ENCODE data around the gene RALGPS1.

RALGPS1 gene

DNA sequence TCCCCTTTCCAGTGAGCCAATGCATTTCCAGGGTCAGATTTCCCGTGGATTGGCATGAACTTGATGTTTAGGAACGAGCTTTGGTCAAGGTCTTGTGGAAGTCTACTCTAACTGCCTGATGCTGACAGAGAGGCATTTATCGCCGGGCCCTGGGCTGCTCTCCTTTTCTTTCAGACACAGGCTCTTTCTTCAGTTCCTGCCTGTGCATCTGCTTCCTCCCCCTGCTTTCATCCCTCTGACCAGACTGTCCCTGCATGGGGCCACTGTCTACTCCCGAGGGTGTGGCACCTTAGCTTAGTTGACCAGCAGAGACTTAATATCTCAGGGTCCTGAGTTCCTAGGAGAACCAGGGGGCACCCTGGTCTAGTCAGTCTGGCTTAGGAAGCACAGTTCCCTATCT, 41.2 kb downstream of the RALGPS1 start:
- no peak for DNase-seq (ENCODE audit: low read depth in 1 of 2, low spot score in 1 of 2)

DNA sequence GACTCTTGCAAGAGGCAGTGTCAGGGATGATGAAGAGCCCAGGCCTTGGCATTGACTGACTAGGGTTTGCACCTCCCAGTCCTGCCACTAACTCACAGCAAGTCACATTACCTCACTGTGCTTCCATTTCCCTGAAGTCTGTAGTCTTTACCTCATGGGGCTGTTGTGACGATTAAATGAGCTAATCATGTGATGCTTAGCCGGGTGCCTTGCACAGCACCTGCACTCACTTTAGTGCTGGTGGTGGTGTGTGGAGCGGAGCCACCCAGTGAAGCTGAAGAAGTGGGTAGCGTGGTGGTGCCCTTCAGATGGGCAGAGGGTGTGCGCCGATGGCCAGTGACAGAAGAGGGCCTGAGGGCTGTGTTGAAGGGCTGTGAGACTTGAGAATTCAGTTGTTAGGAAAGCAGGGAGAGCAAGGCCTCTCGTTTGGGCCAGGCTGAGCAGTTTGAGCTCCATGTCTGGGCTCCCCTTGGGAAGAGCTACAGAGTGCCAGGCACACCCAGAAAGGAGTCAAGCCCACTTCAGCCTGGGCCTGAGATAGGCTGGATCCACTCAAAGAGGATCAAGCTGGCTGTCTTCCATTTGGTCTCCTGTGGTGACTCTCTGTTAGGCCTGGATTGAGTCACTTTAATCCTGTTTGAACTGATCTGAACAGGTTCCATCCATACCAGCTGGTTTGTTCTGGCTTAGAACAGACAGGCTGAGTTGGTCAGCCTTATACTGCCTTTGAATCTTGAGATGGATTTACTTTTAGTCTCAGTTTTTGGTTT, 42.5 kb downstream of the RALGPS1 start:
- DNase-seq (ENCODE audit: low read depth in 1 of 2, low spot score in 1 of 2) = no peak

- no peak for DNase-seq (ENCODE audit: low read depth in 1 of 2, low spot score in 1 of 2)
These were observed 43.1 kb downstream of the RALGPS1 start for GRCh38 chr9:126957687-126958053.

GRCh38 chr9:126959336-126959735, 44.8 kb downstream of the RALGPS1 start:
- no peak for DNase-seq (ENCODE audit: low read depth in 1 of 2, low spot score in 1 of 2)

- no peak for DNase-seq (ENCODE audit: low read depth in 1 of 2, low spot score in 1 of 2)
These were observed 45.3 kb downstream of the RALGPS1 start for GRCh38 chr9:126959917-126960316.

- no peak for DNase-seq (ENCODE audit: low read depth in 1 of 2, low spot score in 1 of 2)
These were observed 47.8 kb downstream of the RALGPS1 start for GRCh38 chr9:126962336-126962735.

GRCh38 chr9:126965077-126965476, 50.5 kb downstream of the RALGPS1 start:
- DNase-seq (ENCODE audit: low read depth in 1 of 2, low spot score in 1 of 2) = no peak

DNA sequence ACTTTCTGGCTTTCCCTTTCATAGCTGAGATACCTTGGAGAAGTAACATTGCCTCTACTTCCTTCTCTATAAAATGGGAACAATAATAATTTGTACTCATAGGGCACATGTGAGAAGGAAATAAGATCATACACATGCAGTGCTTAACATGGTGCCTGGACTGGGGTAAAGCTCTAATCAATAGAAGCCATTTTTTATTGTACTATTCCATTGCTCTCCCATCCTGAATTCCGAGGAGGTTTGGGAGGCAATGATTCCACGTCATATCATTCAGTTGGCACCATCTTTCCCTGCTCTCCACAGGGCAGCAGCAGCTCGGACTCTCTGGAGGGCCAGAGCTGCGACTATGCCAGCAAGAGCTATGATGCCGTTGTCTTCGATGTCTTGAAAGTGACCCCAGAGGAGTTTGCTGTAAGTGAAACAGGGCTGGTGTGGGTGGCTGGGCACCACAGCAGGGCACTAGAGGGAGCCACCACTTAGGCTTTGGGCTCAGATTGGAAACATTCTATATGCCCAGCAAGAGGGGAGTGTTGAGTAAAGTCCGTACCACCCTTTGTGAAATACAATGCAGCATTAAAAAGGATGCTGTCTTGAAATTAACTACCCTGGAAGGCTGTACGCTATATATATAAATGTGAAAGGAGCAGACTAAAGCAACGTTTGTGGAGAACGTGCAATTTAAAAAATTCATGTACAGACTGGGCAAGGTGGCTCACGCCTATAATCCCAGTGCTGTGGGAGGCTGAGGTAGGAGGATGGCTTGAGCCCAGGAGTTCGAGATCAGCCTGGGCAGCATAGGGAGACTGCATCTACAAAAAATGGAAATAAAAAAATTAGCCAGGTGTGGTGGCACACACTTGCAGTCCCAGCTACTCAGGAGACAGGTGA, 51.2 kb downstream of the RALGPS1 start:
- no peak for DNase-seq (ENCODE audit: low read depth in 1 of 2, low spot score in 1 of 2)

DNA sequence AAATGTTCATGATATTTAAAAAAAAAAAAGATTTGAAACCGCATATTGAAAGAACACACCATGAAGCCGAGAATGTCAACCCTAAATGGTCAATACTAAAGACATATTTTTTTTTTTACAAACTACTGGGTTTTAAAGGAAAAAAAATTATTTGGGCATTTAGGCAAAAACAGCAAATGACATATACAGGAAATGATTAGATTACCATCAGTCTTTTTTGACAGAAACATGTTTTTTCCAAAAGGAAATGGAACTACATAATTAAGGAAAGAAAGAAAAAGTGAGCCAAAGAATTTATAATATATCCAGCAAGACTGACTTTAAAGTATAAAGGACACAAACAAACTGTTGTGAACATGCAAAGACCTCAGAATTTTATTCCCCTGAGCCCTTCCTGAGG, 56.7 kb downstream of the RALGPS1 start:
- no peak for DNase-seq (ENCODE audit: low read depth in 1 of 2, low spot score in 1 of 2)

- DNase-seq (ENCODE audit: low read depth in 1 of 2, low spot score in 1 of 2) = no peak
These were observed 59.3 kb downstream of the RALGPS1 start for GRCh38 chr9:126973651-126974529.

DNA sequence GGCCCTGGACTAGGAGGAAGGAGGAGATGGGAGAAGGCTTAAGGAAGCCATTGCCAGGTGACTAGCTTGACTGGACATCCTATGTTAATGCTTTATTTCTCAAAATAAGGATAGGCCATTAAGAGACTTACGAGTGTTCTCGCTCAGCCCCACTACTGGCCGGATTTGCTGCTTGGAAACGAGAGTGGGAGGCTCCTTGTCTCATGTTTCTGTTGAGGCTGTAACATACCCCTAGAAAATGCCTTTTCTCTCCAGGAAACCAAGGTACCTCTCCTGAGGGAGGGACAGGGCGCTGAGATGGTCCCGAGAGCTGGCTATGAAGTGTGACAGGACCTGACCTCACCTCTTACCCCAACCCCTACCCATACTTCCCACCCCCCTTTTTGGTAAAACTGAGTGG, 60.0 kb downstream of the RALGPS1 start:
- DNase-seq (ENCODE audit: low read depth in 1 of 2, low spot score in 1 of 2) = no peak

DNA sequence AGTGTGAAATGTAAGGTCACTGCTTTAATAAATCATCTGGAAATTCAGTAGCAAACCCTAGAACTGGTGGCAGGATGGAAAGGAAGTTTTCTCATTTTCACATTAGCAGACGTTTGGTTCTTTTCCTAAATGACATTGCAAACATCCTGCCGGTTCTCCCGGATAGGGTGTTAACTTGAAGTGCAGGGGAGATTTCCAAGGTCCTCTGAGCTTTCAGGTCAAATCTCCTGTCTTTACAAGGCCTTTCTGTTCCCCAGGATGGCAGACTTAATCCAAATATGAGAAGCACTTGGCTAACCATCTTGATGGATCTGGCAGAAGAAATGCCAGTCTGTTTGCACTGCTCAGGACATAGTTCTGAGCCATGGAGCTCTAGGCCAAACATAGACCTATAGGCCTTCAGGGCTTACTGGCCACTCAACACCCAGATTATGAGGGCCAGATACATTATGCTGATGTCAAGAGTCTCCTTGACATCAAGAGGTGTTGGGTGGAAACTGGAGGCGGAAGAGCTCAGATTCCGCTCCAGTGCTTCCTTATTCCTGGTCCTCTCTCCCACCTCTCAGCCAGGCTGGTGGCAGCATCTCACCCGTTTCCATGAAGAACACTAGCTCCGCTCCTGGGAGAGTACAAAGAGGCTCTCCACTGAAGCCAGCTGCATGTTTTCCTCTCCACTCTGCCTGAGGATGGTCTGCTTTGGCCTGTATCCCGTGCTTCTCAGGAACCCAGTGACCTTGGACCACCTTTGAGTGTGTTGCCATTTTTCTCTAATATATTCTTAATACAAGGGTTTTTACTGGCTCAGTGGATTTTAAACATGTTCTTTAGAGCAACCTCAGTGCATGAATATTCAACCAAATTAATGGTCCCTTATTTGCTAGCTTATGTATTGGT, 61.0 kb downstream of the RALGPS1 start:
- DNase-seq (ENCODE audit: low read depth in 1 of 2, low spot score in 1 of 2) = no peak

GRCh38 chr9:126979461-126979860, 64.9 kb downstream of the RALGPS1 start:
- no peak for DNase-seq (ENCODE audit: low read depth in 1 of 2, low spot score in 1 of 2)

GRCh38 chr9:126980231-126980630, 65.6 kb downstream of the RALGPS1 start:
- DNase-seq (ENCODE audit: low read depth in 1 of 2, low spot score in 1 of 2) = no peak

GRCh38 chr9:126981218-126981617, 66.6 kb downstream of the RALGPS1 start:
- no peak for DNase-seq (ENCODE audit: low read depth in 1 of 2, low spot score in 1 of 2)

GRCh38 chr9:126982215-126983002, 67.8 kb downstream of the RALGPS1 start:
- DNase-seq (ENCODE audit: low read depth in 1 of 2, low spot score in 1 of 2) = no peak

GRCh38 chr9:126983767-126984166, 69.2 kb downstream of the RALGPS1 start:
- no peak for DNase-seq (ENCODE audit: low read depth in 1 of 2, low spot score in 1 of 2)

- DNase-seq (ENCODE audit: low read depth in 1 of 2, low spot score in 1 of 2) = no peak
These were observed 70.4 kb downstream of the RALGPS1 start for GRCh38 chr9:126984969-126985368.

DNA sequence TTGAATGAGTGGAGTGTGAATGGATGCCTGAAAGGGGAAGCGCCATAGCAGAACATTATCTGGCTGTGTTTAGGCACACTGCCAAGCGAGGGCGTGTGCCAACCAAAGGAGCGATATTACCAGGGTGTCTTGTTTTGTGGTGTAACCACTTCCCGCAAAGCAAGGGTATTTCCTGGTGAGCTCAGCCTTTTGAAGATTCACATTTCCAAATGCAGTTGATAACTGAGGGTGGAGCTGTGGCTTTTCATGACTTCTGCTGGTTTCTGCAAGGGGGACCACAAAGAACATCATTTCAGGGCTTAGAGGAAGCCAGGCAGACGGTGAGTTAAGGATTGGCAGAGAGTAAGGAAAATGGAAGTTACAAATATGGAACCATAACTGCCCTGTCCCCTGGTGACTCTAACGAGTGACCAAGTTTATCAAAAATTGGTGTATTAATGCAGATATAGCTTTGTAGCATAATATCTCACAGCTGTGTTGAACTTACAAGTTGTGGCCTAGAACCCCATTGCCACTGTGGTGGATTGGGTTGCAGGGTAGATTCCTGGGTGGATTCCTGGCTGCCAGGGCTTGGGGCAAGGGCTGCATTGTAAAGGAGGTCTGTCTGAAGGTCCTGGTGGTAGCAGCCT, 71.4 kb downstream of the RALGPS1 start:
- DNase-seq (ENCODE audit: low read depth in 1 of 2, low spot score in 1 of 2) = peak; percentile 49 to 80
